GM19467 (cell line): Measurements from ENCODE around the gene NIPAL3.
"Not testable (repeated sequence)": the region's sequence is repeated elsewhere in the genome, so short reads cannot be mapped to it uniquely, and the experiment has no call there.

Source experiments
- ATAC-seq: cut with Tn5 transposase; IDR thresholded peaks from one replicate; pipeline ENCODE4 v1.9.1; 2021; ENCODE audit warnings: mild to moderate bottlenecking, moderate library complexity; ENCODE audit not compliant: unreplicated experiment

NIPAL3 gene

DNA sequence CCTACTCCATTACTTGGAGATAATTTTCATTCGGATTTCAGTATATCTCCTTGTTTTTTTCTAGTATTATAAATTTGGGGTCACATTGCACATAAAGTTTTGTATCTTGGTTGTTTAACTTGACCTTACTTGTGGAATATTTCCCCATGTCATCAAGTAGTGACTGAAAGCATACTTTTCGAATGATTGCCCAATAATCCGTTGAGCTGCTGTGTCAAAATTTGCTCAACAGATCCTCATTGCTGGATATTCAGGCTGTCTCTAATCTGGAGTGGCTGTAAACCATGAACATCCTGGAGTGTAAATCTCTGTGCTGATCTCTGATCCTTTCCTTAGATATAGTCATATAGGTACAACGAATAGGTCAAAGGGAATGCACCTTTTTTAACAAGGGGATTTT, 4.9 kb downstream of the NIPAL3 start:
- ATAC-seq: no peak

DNA sequence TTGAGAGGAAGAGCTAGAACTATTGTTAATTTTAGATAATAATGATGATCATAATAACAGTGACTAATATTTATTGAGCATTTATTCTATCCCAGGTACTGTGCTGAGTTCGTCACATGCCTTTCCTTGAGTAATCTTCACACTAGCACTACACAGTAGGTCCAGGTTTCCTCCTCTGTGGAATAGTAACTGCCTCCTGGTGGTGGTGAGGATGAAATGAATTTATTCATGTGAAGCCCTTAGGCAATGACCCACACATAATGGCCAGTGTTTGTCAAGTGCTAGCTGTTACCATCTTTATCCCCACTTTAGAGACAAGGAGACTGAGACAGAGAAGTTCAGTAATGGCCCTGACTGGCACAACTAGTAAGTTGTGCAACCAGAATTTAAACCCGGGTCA, 5.9 kb downstream of the NIPAL3 start:
- ATAC-seq: no peak

- no peak for ATAC-seq
Observed at GRCh38 chr1:24424207-24424606, 8.6 kb downstream of the NIPAL3 start.

DNA sequence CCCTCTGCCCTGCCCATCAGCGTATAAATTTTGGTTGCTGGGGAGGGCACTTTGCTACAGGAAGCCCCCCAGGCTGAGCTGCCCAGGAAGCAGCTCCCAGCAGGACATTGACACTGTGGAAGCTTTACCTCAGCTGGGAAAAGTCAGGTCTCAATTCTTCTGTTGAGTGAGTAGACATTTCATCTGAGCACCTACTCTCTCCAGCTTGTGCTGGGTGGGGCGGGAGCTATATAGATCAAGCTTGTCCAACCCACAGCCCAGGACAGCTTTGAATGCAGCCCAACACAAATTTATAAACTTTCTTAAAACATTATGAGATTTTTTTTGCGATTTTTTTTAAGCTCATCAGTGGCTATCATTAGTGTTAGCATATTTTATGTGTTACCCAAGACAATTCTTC, 9.4 kb downstream of the NIPAL3 start:
- no peak for ATAC-seq

GRCh38 chr1:24425441-24425840, 9.8 kb downstream of the NIPAL3 start:
- ATAC-seq: no peak

DNA sequence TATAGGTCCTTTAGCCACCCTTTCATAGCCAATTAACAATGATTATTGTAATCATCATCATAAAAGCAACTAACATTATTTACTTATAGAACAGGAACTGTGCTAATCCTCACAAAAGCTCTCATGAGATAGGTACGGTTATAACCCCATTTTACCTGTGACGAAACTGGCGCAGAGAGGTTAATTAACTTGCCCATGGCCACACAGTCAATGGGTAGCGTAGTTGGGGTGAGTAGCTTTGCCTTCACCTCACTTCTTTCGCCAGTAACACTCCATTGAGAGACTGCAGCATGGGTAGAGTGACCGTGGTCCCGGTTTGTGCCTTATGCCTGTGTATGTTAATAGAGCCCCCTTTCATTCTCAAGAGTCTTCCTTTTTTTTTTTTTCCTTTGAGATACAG, 10.3 kb downstream of the NIPAL3 start:
- ATAC-seq: no peak

GRCh38 chr1:24426744-24427544, 11.3 kb downstream of the NIPAL3 start:
- ATAC-seq: no peak

DNA sequence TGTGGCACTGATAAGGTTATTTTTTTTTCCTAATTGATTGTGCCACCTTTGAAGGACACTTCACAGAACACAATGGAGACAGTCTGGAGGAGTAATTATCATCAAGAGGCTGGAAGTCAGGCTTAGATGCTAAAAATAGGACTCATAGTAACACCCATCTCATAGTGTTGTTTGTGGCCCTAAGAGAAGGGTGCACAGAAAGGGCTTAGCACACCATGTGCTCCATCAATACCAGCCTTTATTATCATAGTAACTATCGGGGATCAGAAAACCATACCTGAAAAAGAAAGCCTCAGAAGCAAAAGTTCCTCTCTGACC, 11.9 kb downstream of the NIPAL3 start:
- no peak for ATAC-seq

DNA sequence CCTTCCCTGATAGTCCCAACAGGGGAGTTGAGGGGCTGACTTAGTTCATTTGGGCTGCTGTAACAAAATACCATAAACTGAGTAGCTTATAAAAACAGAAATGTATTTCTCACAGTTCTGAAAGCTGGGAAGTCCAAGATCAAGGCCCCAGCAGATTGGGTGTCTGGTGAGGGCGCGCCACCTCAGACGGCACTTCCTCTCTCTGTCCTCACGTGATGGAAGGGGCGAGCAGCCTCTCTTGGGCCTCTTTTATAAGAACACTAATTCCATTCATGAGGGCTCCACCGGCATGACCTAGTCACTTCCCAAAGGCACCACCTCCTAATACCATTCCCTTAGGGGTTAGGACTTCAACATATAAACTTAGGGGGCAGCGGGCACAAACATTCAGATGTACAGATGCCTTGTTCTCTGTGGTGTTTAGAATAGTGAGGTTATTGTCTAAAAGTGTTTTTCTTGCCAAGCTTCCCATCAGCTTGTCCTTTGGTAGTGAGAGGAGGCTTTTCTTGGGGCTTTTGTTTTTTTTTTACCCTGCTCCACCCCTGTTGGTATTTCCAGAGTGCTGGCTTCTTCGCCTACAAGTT, 20.3 kb downstream of the NIPAL3 start:
- ATAC-seq: no peak

GRCh38 chr1:24437631-24438396, 22.2 kb downstream of the NIPAL3 start:
- no peak for ATAC-seq

- no peak for ATAC-seq
Observed at GRCh38 chr1:24438423-24438901, 22.9 kb downstream of the NIPAL3 start.

DNA sequence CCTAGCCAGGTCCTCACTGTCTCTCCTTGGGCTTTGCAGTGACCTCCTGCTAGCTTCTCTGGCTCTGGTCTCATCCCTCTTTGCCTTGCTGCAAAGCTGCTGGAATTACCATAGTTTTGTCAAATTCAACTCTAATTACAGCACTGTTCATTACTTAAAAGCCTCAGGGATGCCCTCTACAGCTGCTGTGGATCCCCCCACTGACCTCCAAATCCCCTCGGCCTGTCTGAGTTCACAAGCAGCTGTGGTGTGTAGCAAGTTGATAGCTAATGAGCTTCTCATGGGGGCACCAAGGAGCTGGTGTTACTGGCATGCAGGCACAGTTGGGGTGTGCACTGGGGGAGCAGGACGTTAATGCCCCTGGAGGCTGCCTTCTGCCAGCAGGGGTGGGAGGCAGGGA, 24.8 kb downstream of the NIPAL3 start:
- ATAC-seq: no peak

GRCh38 chr1:24441480-24441879, 25.9 kb downstream of the NIPAL3 start:
- no peak for ATAC-seq

- no peak for ATAC-seq
Observed at GRCh38 chr1:24441996-24442668, 26.5 kb downstream of the NIPAL3 start.

- no peak for ATAC-seq
Observed at GRCh38 chr1:24442764-24443163, 27.2 kb downstream of the NIPAL3 start.

- ATAC-seq: no peak
Observed at GRCh38 chr1:24443241-24443656, 27.6 kb downstream of the NIPAL3 start.

GRCh38 chr1:24446446-24446845, 30.8 kb downstream of the NIPAL3 start:
- not testable (repeated sequence) for ATAC-seq

GRCh38 chr1:24450316-24450715, 34.7 kb downstream of the NIPAL3 start:
- no peak for ATAC-seq

DNA sequence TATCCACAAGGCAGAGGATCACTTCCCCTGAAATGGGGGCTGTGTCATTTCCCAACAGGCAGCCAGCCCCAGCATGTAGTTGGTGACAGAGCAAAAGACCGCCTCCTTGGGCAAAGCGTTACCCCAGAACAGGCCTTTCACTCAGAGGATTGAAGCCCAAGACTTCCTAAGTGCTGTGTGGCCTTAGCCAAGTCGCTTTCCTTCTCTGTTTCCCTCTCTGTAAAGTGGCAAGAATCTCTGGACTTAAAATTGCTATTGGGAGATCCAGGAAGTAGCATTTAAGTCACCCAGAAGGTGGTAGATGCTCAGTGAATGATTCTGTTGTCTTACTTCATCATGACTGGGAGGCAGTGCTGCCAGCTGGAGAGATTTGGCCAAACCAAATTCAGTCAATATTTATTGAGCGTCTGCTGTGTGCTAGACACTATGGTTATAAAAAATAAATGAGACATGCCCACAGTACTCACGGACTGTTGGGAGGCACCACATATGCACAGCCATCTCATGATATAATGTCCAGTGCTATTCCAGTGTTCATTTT, 35.3 kb downstream of the NIPAL3 start:
- no peak for ATAC-seq

GRCh38 chr1:24451746-24452145, 36.1 kb downstream of the NIPAL3 start:
- no peak for ATAC-seq

DNA sequence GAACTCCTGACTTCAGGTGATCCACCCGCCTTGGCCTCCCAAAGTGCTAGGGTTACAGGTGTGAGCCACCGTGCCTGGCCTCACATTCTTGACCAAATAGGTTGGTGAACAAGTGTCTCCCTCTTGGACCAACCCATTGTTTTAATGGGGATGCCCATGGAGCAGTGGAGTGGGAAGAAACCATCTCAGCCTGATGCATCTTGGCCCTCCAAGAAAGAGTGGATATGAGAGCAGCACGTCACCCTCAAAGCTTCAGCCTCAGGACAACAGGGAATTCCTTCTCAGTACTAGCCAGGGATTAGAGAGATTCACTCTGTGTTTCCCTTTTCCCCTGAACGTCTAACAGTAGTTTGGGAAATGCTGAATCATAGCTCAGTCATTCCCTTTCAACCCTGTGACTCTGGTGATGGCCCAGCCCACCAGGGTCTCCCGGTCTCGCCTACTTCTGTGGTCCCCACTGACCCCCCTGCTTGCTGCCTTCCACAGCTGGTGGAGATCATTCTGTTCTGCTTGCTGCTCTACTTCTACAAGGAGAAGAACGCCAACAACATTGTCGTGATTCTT, 37.4 kb downstream of the NIPAL3 start:
- no peak for ATAC-seq
